Activated CD4-positive, alpha-beta memory T cell treated with anti-CD3 and anti-CD28 coated beads for 36 hours (primary cell): ENCODE results near the gene ATP5F1B. TPM values are rescaled to one million over a fixed set of nuclear protein-coding genes. Genes with fewer than 3 reads are reported as not detected.

ENCODE experiments used
- CTCF ChIA-PET: fragments of 350-600 bp; sonication (Branson Sonifier 250); formaldehyde crosslinking; loops from one replicate; lab custom pipeline; 2021; ENCODE audit warnings: antibody characterized with exemption, inconsistent platforms; lab: Charles Lee
- POLR2A ChIA-PET: fragments of 350-600 bp; sonication (Branson Sonifier 250); formaldehyde crosslinking; loops from one replicate; lab custom pipeline; 2021; ENCODE audit warnings: antibody characterized with exemption; lab: Charles Lee
- DNase-seq: peaks from one replicate; pipeline ENCODE4 v3.0.0-alpha.2; 2020
- H3K27ac Mint-ChIP-seq: one replicate; pipeline ENCODE4 v1.8.0; 2021; ENCODE audit warnings: mixed read lengths
- H3K27me3 Mint-ChIP-seq: one replicate; pipeline ENCODE4 v1.8.0; 2021; ENCODE audit warnings: mixed read lengths
- H3K36me3 Mint-ChIP-seq: one replicate; pipeline ENCODE4 v1.8.0; 2021; ENCODE audit warnings: mixed read lengths
- H3K4me1 Mint-ChIP-seq: one replicate; pipeline ENCODE4 v1.8.0; 2021; ENCODE audit warnings: low read depth, mixed read lengths
- H3K4me3 Mint-ChIP-seq: one replicate; pipeline ENCODE4 v1.8.0; 2021; ENCODE audit warnings: mild to moderate bottlenecking, mixed read lengths
- H3K9me3 Mint-ChIP-seq: one replicate; pipeline ENCODE4 v1.8.0; 2021; ENCODE audit warnings: mixed read lengths
- intact Hi-C: fragments of 100-400 bp; cut with micrococcal nuclease; formaldehyde crosslinking; loops from one replicate; pipeline ENCODE4 v1.15.1; 2023
- total RNA-seq, 2 experiments: library from RNA; stranded (reverse); gene quantifications; one replicate each; pipeline ENCODE4 v1.2.3, GENCODE V29; 2021

The ATP5F1B gene
- total RNA-seq, 2 experiments from 2014 or later: 709 to 722 TPM

DNA sequence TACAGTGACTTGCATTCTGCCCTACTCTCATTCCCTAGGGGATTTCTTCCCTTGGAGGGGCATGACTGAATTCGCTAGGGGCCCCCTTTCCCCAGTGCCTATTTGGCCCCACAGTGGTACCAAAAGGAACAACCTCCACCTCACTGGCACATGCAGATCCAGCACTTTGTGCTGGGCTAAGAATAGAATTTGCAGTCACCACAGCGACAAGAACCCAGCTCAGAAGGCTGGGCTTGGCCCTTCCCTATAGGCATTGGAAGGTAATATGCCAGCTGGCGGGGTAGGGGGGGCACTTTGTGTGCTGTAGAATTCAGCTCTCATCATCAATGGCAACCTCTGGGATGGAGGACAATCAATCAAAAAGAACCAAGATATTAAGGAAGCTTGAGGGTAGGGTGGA lies 29.5 kb downstream of the ATP5F1B start:
- intact Hi-C loops: no loop called here
- no peaks in the 10 kb centered on the region for H3K27me3 Mint-ChIP-seq
- no peak overlapping the region for H3K4me3 Mint-ChIP-seq
- no peak for DNase-seq
- peaks cover 14% of the 10 kb centered on the region for H3K4me1 Mint-ChIP-seq
- CTCF ChIA-PET: interaction anchor here (0.7 to 1.1 kb wide), 2 partner anchors 12 to 20 kb away, joined by 3 read pairs; no protein-coding TSS in a partner anchor
- no peaks in the 10 kb centered on the region for H3K9me3 Mint-ChIP-seq
- H3K36me3 Mint-ChIP-seq: peaks cover 54% of the 10 kb centered on the region
- no peak overlapping the region for H3K27ac Mint-ChIP-seq
- POLR2A ChIA-PET: no interaction called here

DNA sequence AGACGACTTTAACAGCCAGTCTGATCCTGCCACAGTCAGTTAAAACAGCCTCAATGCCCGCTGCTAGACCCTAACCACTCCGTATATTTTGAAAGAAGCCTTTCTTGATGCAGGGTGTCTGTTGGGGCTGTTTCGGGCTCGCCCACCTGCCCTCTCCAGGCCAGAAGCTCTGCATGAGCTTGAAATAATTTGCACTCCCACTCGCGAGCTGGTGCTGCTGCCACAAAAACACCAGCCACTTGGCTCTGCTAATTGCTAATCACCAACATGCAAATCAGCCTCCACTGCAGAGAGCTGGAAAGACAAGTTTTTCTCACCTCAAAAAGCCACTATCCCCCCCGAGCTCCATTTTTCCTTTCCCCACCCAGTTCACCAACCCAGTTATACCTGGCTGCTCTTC lies 31.2 kb downstream of the ATP5F1B start:
- Mint-ChIP-seq H3K4me1 (peaks cover 6% of the 10 kb centered on the region), H3K27ac (no peak overlapping the region), H3K36me3 (peaks cover 66% of the 10 kb centered on the region), H3K9me3 (no peaks in the 10 kb centered on the region), H3K27me3 (no peaks in the 10 kb centered on the region), H3K4me3 (no peak overlapping the region)
- intact Hi-C loops: no loop called here
- ChIA-PET CTCF (interaction anchor here (1.0 kb wide), 1 partner anchor 100 kb away, joined by 3 read pairs; no protein-coding TSS in a partner anchor), POLR2A (interaction anchor here (1.2 kb wide), 1 partner anchor 14 kb away, joined by 3 read pairs; no protein-coding TSS in a partner anchor)
- DNase-seq: no peak

DNA sequence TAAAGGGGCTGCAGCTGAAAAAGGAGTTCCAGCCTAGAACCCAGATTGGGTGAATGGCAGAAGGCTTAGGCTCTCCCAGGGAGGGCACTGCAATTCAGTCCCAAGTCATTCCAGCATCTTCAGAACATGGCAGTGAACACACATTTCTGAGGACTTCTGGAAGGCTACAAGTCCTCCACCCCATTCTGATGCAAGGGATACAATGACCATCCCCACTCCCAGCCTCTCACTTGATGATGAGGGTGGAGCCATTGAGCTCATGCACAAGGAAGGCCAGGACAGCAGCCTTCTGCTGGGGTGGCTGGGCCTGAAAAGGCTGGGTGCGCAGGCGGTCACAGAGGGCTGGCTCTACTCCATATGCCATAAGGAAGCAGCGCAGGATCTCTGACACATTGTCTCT lies 41.4 kb downstream of the ATP5F1B start:
- no peaks in the 10 kb centered on the region for H3K4me1 Mint-ChIP-seq
- H3K4me3 Mint-ChIP-seq: no peak overlapping the region

DNA sequence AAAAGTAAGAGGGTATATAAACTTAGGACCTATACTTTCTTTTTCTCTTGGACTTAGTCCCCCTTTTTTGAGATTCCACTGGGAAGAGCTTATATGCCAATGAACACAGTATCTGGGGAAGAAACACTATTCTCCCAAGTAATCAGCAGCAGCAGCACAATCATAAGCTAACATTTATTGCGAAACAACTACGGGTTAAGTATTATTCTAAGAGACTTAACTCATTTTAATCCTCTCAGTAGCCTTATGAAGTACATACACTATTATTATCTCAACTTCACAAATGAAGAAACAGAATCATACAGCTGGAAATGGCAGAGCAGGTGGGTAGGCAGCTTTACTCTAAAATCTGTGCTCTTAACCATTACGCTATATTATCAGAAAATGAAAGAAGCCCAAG lies 43.5 kb downstream of the ATP5F1B start:
- Mint-ChIP-seq H3K27me3 (no peaks in the 10 kb centered on the region), H3K36me3 (peaks cover 66% of the 10 kb centered on the region), H3K9me3 (no peaks in the 10 kb centered on the region), H3K27ac (no peak overlapping the region), H3K4me3 (no peak overlapping the region), H3K4me1 (no peaks in the 10 kb centered on the region)
- no peak for DNase-seq
- intact Hi-C loops: loop anchor here (5.0 kb wide), 1 partner anchor 35 kb away; no protein-coding TSS in a partner anchor
- POLR2A ChIA-PET: no interaction called here
- CTCF ChIA-PET: interaction anchor here (0.6 to 4.3 kb wide), 5 partner anchors 11 to 176 kb away, joined by 3 to 19 read pairs (median 5); no protein-coding TSS in a partner anchor

More for the DNA sequence above, 41.4 kb downstream of the ATP5F1B start:
- CTCF ChIA-PET: interaction anchor here (1.0 kb wide), 1 partner anchor 32 kb away, joined by 3 read pairs; no protein-coding TSS in a partner anchor
- POLR2A ChIA-PET: no interaction called here
- no peak for DNase-seq
- H3K36me3 Mint-ChIP-seq: peaks cover 64% of the 10 kb centered on the region
- no peak overlapping the region for H3K27ac Mint-ChIP-seq
- H3K9me3 Mint-ChIP-seq: no peaks in the 10 kb centered on the region
- no peaks in the 10 kb centered on the region for H3K27me3 Mint-ChIP-seq
- intact Hi-C loops: loop anchor here (5.0 kb wide), 1 partner anchor 33 kb away; no protein-coding TSS in a partner anchor

DNA sequence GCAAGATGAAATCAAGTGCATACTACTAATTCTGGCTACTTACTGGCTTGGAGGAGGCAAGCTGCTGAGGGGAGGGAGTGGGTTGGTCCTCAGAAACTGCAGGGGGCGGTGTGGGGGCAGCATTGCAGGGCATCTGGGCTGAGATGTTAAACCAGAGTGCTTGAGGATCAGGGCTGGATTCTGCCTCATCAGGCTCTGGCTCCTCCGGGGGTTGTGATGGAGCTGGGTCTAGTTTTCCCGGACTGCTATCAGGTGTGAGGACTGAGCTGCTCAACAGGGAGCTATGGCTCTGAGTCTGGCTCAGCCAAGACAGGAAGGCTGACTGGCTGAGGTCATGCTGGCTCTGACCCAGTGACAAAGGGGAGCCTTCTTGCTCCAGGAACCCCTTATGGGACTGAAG lies 44.3 kb downstream of the ATP5F1B start:
- H3K27ac Mint-ChIP-seq: no peak overlapping the region
- ChIA-PET POLR2A (no interaction called here), CTCF (interaction anchor here (2.0 to 4.3 kb wide), 3 partner anchors 11 to 89 kb away, joined by 5 to 19 read pairs (median 9); no protein-coding TSS in a partner anchor)
- no peak overlapping the region for H3K4me3 Mint-ChIP-seq
- intact Hi-C loops: loop anchor here (5.0 kb wide), 1 partner anchor 36 kb away; no protein-coding TSS in a partner anchor
- no peaks in the 10 kb centered on the region for H3K4me1 Mint-ChIP-seq
- no peaks in the 10 kb centered on the region for H3K27me3 Mint-ChIP-seq
- H3K9me3 Mint-ChIP-seq: no peaks in the 10 kb centered on the region
- DNase-seq: peak; percentile 47
- peaks cover 64% of the 10 kb centered on the region for H3K36me3 Mint-ChIP-seq

DNA sequence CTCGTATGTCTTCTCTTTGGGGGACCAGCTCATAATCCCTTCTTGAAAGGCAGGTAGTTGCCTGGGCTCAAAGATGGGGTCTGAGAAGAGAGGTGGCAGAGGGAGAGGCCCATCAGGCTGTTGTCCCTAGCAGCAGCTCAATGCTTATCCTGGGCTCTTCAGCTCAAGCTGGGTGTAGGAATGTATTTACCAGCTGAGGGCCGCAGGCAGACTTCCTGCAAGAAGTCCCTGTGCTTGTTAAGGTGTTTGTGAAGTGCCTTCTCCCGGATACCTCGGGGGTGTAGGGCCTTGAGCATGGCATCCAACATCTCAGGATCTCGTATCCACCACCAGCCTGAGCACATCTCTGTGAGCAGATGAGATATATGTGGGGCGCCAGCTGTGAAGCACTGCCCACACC lies 45.0 kb downstream of the ATP5F1B start:
- no peak overlapping the region for H3K27ac Mint-ChIP-seq

DNA sequence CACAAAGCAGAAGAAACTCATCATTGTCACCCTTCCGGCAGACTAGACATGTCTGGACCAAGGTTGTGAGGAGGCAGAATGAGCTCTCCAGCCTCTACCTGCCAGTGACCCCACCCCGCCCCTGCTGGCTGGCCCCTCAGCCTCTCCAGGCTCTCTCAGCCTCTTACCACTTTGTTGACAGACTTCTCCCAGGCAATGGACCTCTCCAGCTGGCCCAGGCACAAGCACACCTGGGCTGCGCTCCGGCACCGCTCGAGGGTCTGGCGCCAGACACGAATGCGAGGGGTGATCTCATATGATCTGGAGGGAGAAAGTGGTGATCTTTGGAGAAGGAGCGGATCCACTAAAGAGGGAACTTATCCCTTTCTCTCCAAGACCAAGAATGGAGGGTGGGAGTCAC lies 46.0 kb downstream of the ATP5F1B start:
- no peak overlapping the region for H3K27ac Mint-ChIP-seq
- peaks cover 54% of the 10 kb centered on the region for H3K36me3 Mint-ChIP-seq
- no peaks in the 10 kb centered on the region for H3K9me3 Mint-ChIP-seq
- ChIA-PET POLR2A (no interaction called here), CTCF (interaction anchor here (1.7 to 4.3 kb wide), 2 partner anchors 37 to 86 kb away, joined by 6 to 19 read pairs; no protein-coding TSS in a partner anchor)
- no peaks in the 10 kb centered on the region for H3K4me1 Mint-ChIP-seq
- H3K27me3 Mint-ChIP-seq: no peaks in the 10 kb centered on the region
- no peak for DNase-seq
- no peak overlapping the region for H3K4me3 Mint-ChIP-seq
- intact Hi-C loops: loop anchor here (5.0 kb wide), 1 partner anchor 38 kb away; no protein-coding TSS in a partner anchor

More for the DNA sequence above, 45.0 kb downstream of the ATP5F1B start:
- intact Hi-C loops: loop anchor here (5.0 kb wide), 1 partner anchor 37 kb away; no protein-coding TSS in a partner anchor
- H3K36me3 Mint-ChIP-seq: peaks cover 60% of the 10 kb centered on the region
- CTCF ChIA-PET: interaction anchor here (2.0 to 4.3 kb wide), 3 partner anchors 10 to 88 kb away, joined by 5 to 19 read pairs (median 9); no protein-coding TSS in a partner anchor
- H3K9me3 Mint-ChIP-seq: no peaks in the 10 kb centered on the region
- no peaks in the 10 kb centered on the region for H3K4me1 Mint-ChIP-seq
- H3K4me3 Mint-ChIP-seq: no peak overlapping the region
- no peak for DNase-seq
- POLR2A ChIA-PET: interaction anchor here (0.6 kb wide), 1 partner anchor 15 kb away, joined by 3 read pairs; no protein-coding TSS in a partner anchor
- H3K27me3 Mint-ChIP-seq: no peaks in the 10 kb centered on the region

DNA sequence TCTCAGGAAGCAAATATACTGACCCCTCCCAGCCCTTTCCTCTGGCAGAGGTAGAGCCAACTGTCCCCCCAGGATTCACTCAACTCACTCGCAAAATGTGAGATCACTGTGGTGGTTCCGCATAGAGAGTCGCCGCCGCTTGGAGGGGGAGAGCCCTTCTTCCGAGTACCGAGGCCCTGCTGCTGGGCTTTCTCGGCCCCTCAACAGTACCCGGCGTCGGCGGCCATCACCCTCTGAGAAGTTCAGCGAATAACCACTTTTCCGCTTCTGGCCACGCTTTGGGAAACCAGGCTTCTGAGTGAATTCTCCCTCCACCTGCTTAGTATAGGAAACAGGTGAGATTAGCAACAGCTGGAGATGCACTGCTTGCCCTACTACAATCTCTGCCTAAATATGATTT lies 46.7 kb downstream of the ATP5F1B start:
- ChIA-PET POLR2A (no interaction called here), CTCF (interaction anchor here (1.7 to 4.3 kb wide), 2 partner anchors 37 to 85 kb away, joined by 6 to 19 read pairs; no protein-coding TSS in a partner anchor)
- no peak for DNase-seq
- no peak overlapping the region for H3K4me3 Mint-ChIP-seq
- H3K9me3 Mint-ChIP-seq: no peaks in the 10 kb centered on the region
- H3K4me1 Mint-ChIP-seq: no peaks in the 10 kb centered on the region
- H3K36me3 Mint-ChIP-seq: peaks cover 46% of the 10 kb centered on the region
- intact Hi-C loops: no loop called here
- H3K27me3 Mint-ChIP-seq: no peaks in the 10 kb centered on the region
- H3K27ac Mint-ChIP-seq: no peak overlapping the region

DNA sequence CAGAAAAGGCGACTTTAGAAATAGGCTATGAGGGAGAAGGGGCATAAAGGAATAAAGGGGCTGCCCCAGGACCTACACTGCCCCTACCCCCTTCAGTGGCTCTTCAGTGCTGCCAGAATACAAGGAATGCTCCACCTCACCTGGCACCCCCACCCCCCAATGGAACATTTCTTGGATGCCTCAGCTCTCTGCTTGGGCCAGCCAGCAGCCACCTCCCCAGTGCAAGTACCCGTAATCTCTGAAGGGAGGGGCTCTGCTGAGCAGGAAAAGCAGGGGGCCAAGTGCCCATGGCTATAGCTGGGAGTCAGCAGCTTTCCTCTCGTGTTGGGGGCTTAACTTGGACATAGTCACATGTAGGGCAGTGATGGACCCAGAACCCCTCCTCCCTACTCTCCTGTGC lies 49.0 kb downstream of the ATP5F1B start:
- no peak overlapping the region for H3K27ac Mint-ChIP-seq
- DNase-seq: no peak
- H3K4me1 Mint-ChIP-seq: no peaks in the 10 kb centered on the region
- peaks cover 31% of the 10 kb centered on the region for H3K36me3 Mint-ChIP-seq
- no peaks in the 10 kb centered on the region for H3K27me3 Mint-ChIP-seq
- H3K9me3 Mint-ChIP-seq: no peaks in the 10 kb centered on the region
- CTCF ChIA-PET: interaction anchor here (1.0 kb wide), 1 partner anchor 13 kb away, joined by 3 read pairs; no protein-coding TSS in a partner anchor
- POLR2A ChIA-PET: no interaction called here
- intact Hi-C loops: no loop called here
- H3K4me3 Mint-ChIP-seq: no peak overlapping the region

DNA sequence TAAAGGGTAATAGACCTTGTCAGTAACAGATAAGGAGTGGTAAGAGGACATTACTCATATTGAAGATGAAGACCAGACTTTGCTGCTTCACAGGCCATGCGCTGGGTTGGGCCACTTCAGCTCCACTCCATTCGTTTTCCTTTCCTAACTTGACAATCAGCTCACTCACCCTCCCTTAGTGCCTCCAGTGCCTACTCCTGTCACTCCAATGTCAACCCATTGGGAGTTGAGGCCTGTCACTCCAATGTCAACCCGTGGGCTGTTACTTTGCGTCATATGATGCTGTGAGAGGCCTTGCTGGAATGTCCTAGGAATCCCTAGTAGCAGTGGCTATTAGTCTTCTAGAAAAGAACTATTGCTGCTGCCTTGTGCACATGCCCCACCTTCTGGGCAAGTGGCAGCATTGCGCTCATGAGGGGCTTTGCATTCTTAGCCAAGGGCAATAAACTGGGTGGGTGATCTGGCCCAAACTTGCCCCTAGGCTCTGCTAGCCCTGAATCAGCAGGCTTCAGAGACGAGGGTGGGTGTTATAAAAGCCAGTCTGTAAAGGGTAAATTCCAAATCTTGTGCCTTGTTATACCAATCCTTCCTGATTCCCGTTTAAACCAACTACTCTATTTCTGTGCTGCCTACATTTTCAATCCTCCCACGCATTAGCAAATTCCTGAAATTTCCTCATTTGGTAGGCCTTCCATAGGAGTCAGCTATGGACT lies 51.7 kb downstream of the ATP5F1B start:
- DNase-seq: peak; percentile 68
- Mint-ChIP-seq H3K9me3 (no peaks in the 10 kb centered on the region), H3K4me3 (no peak overlapping the region), H3K27ac (no peak overlapping the region), H3K27me3 (no peaks in the 10 kb centered on the region), H3K4me1 (no peaks in the 10 kb centered on the region), H3K36me3 (peaks cover 8% of the 10 kb centered on the region)
- ChIA-PET POLR2A (no interaction called here), CTCF (interaction anchor here (0.6 to 8.6 kb wide), 9 partner anchors 9 to 307 kb away, joined by 3 to 84 read pairs (median 4); partner anchors contain the start of gene RBMS2)
- intact Hi-C loops: loop anchor here (1.0 kb wide), 1 partner anchor 81 kb away; no protein-coding TSS in a partner anchor

DNA sequence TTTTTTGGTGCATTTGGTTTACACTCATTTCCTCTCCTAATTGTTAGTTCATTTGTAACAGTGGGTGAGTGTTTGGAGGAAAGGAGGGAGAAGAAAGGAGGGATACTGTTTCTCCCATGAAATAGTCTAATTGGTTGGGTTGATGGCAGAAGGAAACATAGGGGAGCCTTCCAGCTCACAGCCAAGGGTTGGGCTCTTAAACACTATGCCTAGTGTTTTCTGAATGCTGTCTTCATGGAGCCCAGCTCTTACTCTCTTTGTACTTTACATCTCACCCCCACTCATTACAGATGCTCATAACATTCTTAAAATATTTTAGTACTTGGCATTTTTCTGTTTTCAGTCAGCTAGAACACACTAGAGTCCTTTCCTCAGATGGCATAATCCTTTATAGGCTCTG lies 53.8 kb downstream of the ATP5F1B start:
- CTCF ChIA-PET: interaction anchor here (1.0 to 8.6 kb wide), 2 partner anchors 28 to 78 kb away, joined by 3 to 84 read pairs; no protein-coding TSS in a partner anchor
- H3K27me3 Mint-ChIP-seq: no peaks in the 10 kb centered on the region
- peaks cover 2% of the 10 kb centered on the region for H3K36me3 Mint-ChIP-seq
- no peaks in the 10 kb centered on the region for H3K9me3 Mint-ChIP-seq
- no peak overlapping the region for H3K4me3 Mint-ChIP-seq
- intact Hi-C loops: no loop called here
- no peaks in the 10 kb centered on the region for H3K4me1 Mint-ChIP-seq
- no peak for DNase-seq
- POLR2A ChIA-PET: no interaction called here
- H3K27ac Mint-ChIP-seq: no peak overlapping the region

DNA sequence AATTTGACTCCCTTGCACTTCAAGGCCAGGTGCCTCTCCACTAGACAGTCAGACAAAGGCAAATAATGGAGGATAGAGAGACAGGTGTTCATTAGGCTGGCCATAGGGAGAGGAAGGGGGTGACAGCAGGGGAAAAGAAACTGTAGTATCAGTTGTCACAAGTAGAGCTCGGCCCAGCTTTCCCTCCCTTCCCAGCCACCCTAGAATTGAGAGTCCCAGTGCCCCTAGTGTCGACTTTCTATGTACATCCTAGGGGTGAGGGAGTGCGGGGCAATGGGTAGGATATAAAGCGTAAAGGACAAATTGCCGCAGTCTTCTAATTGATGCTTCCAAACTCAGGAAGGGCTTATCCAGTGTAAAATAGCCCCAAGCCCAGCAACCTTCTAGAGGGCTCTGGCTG lies 54.7 kb downstream of the ATP5F1B start:
- Mint-ChIP-seq H3K36me3 (no peaks in the 10 kb centered on the region), H3K27me3 (no peaks in the 10 kb centered on the region), H3K9me3 (no peaks in the 10 kb centered on the region), H3K4me1 (no peaks in the 10 kb centered on the region), H3K4me3 (no peak overlapping the region), H3K27ac (no peak overlapping the region)
- DNase-seq: no peak
- intact Hi-C loops: no loop called here
- CTCF ChIA-PET: interaction anchor here (0.7 to 8.6 kb wide), 5 partner anchors 11 to 78 kb away, joined by 3 to 84 read pairs (median 3); no protein-coding TSS in a partner anchor
- POLR2A ChIA-PET: no interaction called here
